GM12878 (cell line): ENCODE data around the gene RALGAPA2. TPM values are rescaled to one million over a fixed set of nuclear protein-coding genes. Genes with fewer than 3 reads are reported as not detected.

Experiments
- ATAC-seq: fragments of 200-7000 bp; cut with Tn5 transposase; 3 replicates; pipeline ENCODE4 v1.9.1; 2020; ENCODE audit warnings: mild to moderate bottlenecking, moderate library complexity
- BruUV-seq: library from RNA; stranded (reverse); fragments of 400-500 nt; replicated peaks from 2 replicates; lab custom pipeline; 2021; lab: Mats Ljungman, UMichigan
- CTCF ChIA-PET: fragments of 300-600 bp; sonication (Branson Sonifier 250); formaldehyde crosslinking; extraction: SDS; loops from one replicate; lab custom pipeline; 2021; ENCODE audit warnings: inconsistent platforms; lab: Yijun Ruan, JAX
- POLR2A ChIA-PET: fragments of 350-600 bp; formaldehyde crosslinking; extraction: SDS; loops from one replicate; lab custom pipeline; 2021; ENCODE audit warnings: inconsistent platforms; lab: Charles Lee
- RAD21 ChIA-PET: fragments of 300-600 bp; sonication (Branson Sonifier 250); formaldehyde crosslinking; loops from one replicate; lab custom pipeline; 2023; ENCODE audit warnings: antibody characterized with exemption; ENCODE audit not compliant: unreplicated experiment; lab: Charles Lee
- SMC1A ChIA-PET: fragments of 300-600 bp; sonication (Branson Sonifier 250); formaldehyde crosslinking; loops from one replicate; lab custom pipeline; 2023; ENCODE audit not compliant: unreplicated experiment, uncharacterized antibody; lab: Charles Lee
- DNase-seq: peaks from one replicate; pipeline ENCODE4 v3.0.0-alpha.2; 2011; ENCODE audit warnings: low read depth, low spot score
- FAIRE-seq: peaks from 3 replicates; lab custom pipeline; 2011; peaks lifted over from hg19 to GRCh38; lab: Jason Lieb, UNC
- H2AFZ ChIP-seq: 2 replicates; pipeline ENCODE4 v1.6.0; 2011; ENCODE audit warnings: low read depth, low read length, control low read depth; ENCODE audit not compliant: control insufficient read depth
- H3K27ac ChIP-seq: 2 replicates; pipeline ENCODE4 v1.5.1; 2011; ENCODE audit warnings: control low read depth; ENCODE audit not compliant: control insufficient read depth, insufficient read depth
- H3K27me3 ChIP-seq, 2 experiments: replicated peaks in 1 of 2; 2 replicates each; pipeline versions ENCODE4 v1.6.0 to v1.6.1; 2011; ENCODE audit warnings: low read length in 1 of 2; ENCODE audit not compliant: control insufficient read depth in 2 of 2, insufficient read depth in 2 of 2
- H3K36me3 ChIP-seq, 2 experiments: 2 replicates each; pipeline ENCODE4 v1.5.1; 2011; ENCODE audit warnings: low read length in 1 of 2; ENCODE audit not compliant: control insufficient read depth in 2 of 2, insufficient read depth in 2 of 2
- H3K4me1 ChIP-seq: 2 replicates; pipeline ENCODE4 v1.6.1; 2011; ENCODE audit warnings: mild to moderate bottlenecking, low read length, moderate library complexity, mixed read lengths; ENCODE audit not compliant: control insufficient read depth, insufficient read depth
- H3K4me2 ChIP-seq: 2 replicates; pipeline ENCODE4 v1.6.0; 2011; ENCODE audit warnings: control low read depth; ENCODE audit not compliant: control insufficient read depth, insufficient read depth
- H3K4me3 ChIP-seq: fragments of 200-600 bp; sonication (generic); 2 replicates; pipeline ENCODE4 v1.5.1; 2016
- H3K79me2 ChIP-seq: 2 replicates; pipeline ENCODE4 v1.6.0; 2011; ENCODE audit warnings: low read length; ENCODE audit not compliant: control insufficient read depth, insufficient read depth
- H3K9ac ChIP-seq: 2 replicates; pipeline ENCODE4 v1.8.0; 2011; ENCODE audit warnings: low read length, control low read depth, mixed read lengths; ENCODE audit not compliant: control insufficient read depth, insufficient read depth
- H3K9me3 ChIP-seq: replicated peaks from 3 replicates; pipeline ENCODE4 v1.5.1; 2011; ENCODE audit warnings: mild to moderate bottlenecking, low read length; ENCODE audit not compliant: control insufficient read depth, insufficient read depth
- H4K20me1 ChIP-seq: 2 replicates; pipeline ENCODE4 v1.6.0; 2011; ENCODE audit not compliant: control insufficient read depth, insufficient read depth
- ELK1 ChIP-seq: IDR thresholded peaks from 2 replicates; pipeline ENCODE4 v1.6.1; 2012; ENCODE audit warnings: low read depth, low read length, improper control_type of control experiment
- HDGF ChIP-seq: fragments of 450-650 bp; IDR thresholded peaks from 2 replicates; pipeline ENCODE4 v1.6.1; 2016; ENCODE audit warnings: antibody characterized with exemption
- HSF1 ChIP-seq: fragments of 150-350 bp; IDR thresholded peaks from 2 replicates; pipeline ENCODE4 v1.6.1; 2014; ENCODE audit warnings: mild to moderate bottlenecking, low read depth, low read length
- IKZF1 ChIP-seq: fragments of 450-650 bp; conservative IDR thresholded peaks from 2 replicates; pipeline ENCODE4 v1.6.1; 2017; ENCODE audit warnings: antibody characterized with exemption, mild to moderate bottlenecking
- IKZF2 ChIP-seq, 2 experiments: fragments of 450-650 bp; IDR thresholded peaks; 2 replicates each; pipeline ENCODE4 v1.6.1; 2017; ENCODE audit warnings: mild to moderate bottlenecking in 2 of 2, moderate library complexity in 2 of 2
- IRF3 ChIP-seq: fragments of 450-650 bp; IDR thresholded peaks from 2 replicates; pipeline ENCODE4 v1.6.1; 2014; ENCODE audit warnings: mild to moderate bottlenecking
- JUND ChIP-seq: IDR thresholded peaks from 2 replicates; pipeline ENCODE4 v1.6.1; 2012; ENCODE audit warnings: low read depth, mild to moderate bottlenecking, low read length, improper control_type of control experiment, moderate library complexity
- PAX8 ChIP-seq: fragments of 450-650 bp; IDR thresholded peaks from 2 replicates; pipeline ENCODE4 v1.6.1; 2017; ENCODE audit warnings: mild to moderate bottlenecking, moderate library complexity
- PBX3 ChIP-seq: IDR thresholded peaks from 2 replicates; pipeline ENCODE4 v1.6.1; 2011; ENCODE audit warnings: mild to moderate bottlenecking, low read depth, low read length, moderate library complexity; ENCODE audit not compliant: insufficient replicate concordance
- RBBP5 ChIP-seq: fragments of 200-600 bp; sonication (generic); conservative IDR thresholded peaks from 2 replicates; pipeline ENCODE4 v1.6.1; 2016
- RFX5 ChIP-seq: IDR thresholded peaks from 2 replicates; pipeline ENCODE4 v1.6.1; 2011; ENCODE audit warnings: low read depth, low read length, improper control_type of control experiment
- TBL1XR1 ChIP-seq: IDR thresholded peaks from 2 replicates; pipeline ENCODE4 v1.6.1; 2012; ENCODE audit warnings: low read depth, low read length, improper control_type of control experiment
- TCF7 ChIP-seq: IDR thresholded peaks from 2 replicates; pipeline ENCODE4 v1.6.1; 2014; ENCODE audit warnings: antibody characterized with exemption, borderline replicate concordance
- ZBTB33 ChIP-seq: fragments of 450-650 bp; IDR thresholded peaks from 2 replicates; pipeline ENCODE4 v1.6.1; 2017; ENCODE audit warnings: mild to moderate bottlenecking
- ZNF622 ChIP-seq: fragments of 450-650 bp; IDR thresholded peaks from 2 replicates; pipeline ENCODE4 v1.6.1; 2017; ENCODE audit warnings: mild to moderate bottlenecking, inconsistent platforms
- WGBS: methylation state at CpG from one replicate; pipeline ENCODE4 v1.1.6; 2016; ENCODE audit warnings: low lambda C conversion rate; ENCODE audit not compliant: insufficient replicate concordance, insufficient coverage; ENCODE audit errors: missing lambda C conversion rate; 5-methylcytosine and 5-hydroxymethylcytosine counted together
- in situ Hi-C: fragments of 300-500 bp; cut with MboI; formaldehyde crosslinking; loops from 9 replicates; pipeline ENCODE4 v1.14.3; 2018; ENCODE audit warnings: mixed read lengths
- intact Hi-C: fragments of 100-400 bp; cut with micrococcal nuclease; formaldehyde crosslinking; loops from one replicate; pipeline ENCODE4 v1.14.2; 2022; ENCODE audit not compliant: unreplicated experiment
- polyA plus RNA-seq, 11 experiments: library from polyadenylated mRNA; depleted of rRNA in 4 of 11; unstranded in 6 of 11; stranded (reverse) in 5 of 11; fragments of >200 nt; fragmentation: Nextera tagmentation in 4 of 11; fragmentation: Illumina TruSeq in 1 of 11; extraction: Ambion mirVana in 4 of 11; extraction: Trizol in 1 of 11; gene quantifications; 1 replicate in 1 of 11; 2 replicates in 10 of 11; pipeline versions ENCODE4 v1.2.1 to v1.2.3, GENCODE V29; 2011 to 2016; ENCODE audit warnings: inconsistent platforms in 2 of 11, missing spikeins in 2 of 11, low read depth in 1 of 11
- total RNA-seq, 4 experiments: library from RNA; depleted of rRNA in 3 of 4; stranded (reverse); fragments of >200 nt in 3 of 4; fragmentation: Illumina TruSeq in 1 of 4; extraction: Trizol in 1 of 4; gene quantifications; 2 replicates each; pipeline versions ENCODE4 v1.2.1 to v1.2.3, GENCODE V29; 2013 to 2021
- TF ChIP-seq, protein P1 (sequence below): IDR thresholded peaks from 2 replicates; pipeline ENCODE4 v1.6.1; 2012; ENCODE audit warnings: low read depth, low read length, improper control_type of control experiment

The RALGAPA2 gene
- total and polyA plus RNA-seq, 10 of the 15 experiments (the other 5 are each of a cell fraction or from before 2014, with no cell fraction given) = 2.9 to 29.4 (median 19.6) TPM

DNA sequence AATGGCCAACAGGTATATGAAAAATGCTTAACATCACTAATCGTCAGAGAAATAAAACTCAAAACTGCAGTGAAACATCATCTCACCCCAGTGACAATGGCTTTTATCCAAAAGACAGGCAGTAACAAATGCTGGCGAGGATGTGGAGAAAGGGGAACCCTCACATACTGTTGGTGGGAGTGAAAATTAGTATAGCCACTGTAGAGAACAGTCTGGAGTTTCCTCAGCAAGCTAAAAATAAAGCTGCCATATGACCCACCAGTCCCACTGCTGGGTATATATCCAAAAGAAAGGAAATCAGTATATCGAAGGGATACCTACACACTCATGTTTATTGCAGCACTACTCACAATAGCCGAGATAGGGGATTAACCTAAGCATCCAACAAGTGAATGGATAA lies 368.0 kb downstream of the RALGAPA2 start:
- WGBS = 25% methylated on average over 4 of the region's 4 CpGs
- no peaks in the 10 kb centered on the region for H3K4me1 ChIP-seq
- TF ChIP-seq HDGF = no peak
- TF ChIP-seq IKZF1 = no peak
- TF ChIP-seq RFX5 = no peak
- TF ChIP-seq PBX3 = no peak
- TF ChIP-seq TCF7 = no peak
- TF ChIP-seq TBL1XR1 = no peak
- TF ChIP-seq PAX8 = no peak
- TF ChIP-seq, protein P1, sequence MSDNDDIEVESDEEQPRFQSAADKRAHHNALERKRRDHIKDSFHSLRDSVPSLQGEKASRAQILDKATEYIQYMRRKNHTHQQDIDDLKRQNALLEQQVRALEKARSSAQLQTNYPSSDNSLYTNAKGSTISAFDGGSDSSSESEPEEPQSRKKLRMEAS = no peak
- TF ChIP-seq RBBP5 = no peak
- TF ChIP-seq IRF3 = no peak
- TF ChIP-seq ELK1 = no peak
- no peak for TF ChIP-seq ZNF622
- TF ChIP-seq JUND = no peak
- no peak for TF ChIP-seq IKZF2 (IDR thresholded peaks at IDR 0.05)
- TF ChIP-seq HSF1 = no peak
- TF ChIP-seq ZBTB33 = no peak
- BruUV-seq = no TSS peak
- ChIA-PET RAD21 (no interaction called here), SMC1A (no interaction called here), CTCF (no interaction called here), POLR2A (no interaction called here)
- no peak overlapping the region for H3K4me2 ChIP-seq
- no peak for ATAC-seq
- H3K9me3 ChIP-seq = no peaks in the 10 kb centered on the region; the same call in 2 of the 3 replicates
- no peak overlapping the region for H2AFZ ChIP-seq
- no peak for DNase-seq
- no peak overlapping the region for H3K9ac ChIP-seq
- in situ Hi-C loops = no loop called here
- no peaks in the 10 kb centered on the region; a peak in 1 of 4 replicates for H3K27me3 ChIP-seq
- H3K27ac ChIP-seq = no peak overlapping the region
- H3K4me3 ChIP-seq = no peak overlapping the region
- intact Hi-C loops = no loop called here
- FAIRE-seq = no peak
- H3K79me2 ChIP-seq = no peaks in the 10 kb centered on the region
- no peaks in the 10 kb centered on the region for H3K36me3 ChIP-seq
- H4K20me1 ChIP-seq = no peaks in the 10 kb centered on the region
